PC-3 (cell line): ENCODE measurements around the gene CASK.

Source experiments
- EZH2 ChIP-seq: fragments of 300-600 bp; sonication (generic); IDR thresholded peaks from one replicate; pipeline ENCODE4 v1.6.1; 2017; ENCODE audit warnings: antibody characterized with exemption, mild to moderate bottlenecking, low read length; ENCODE audit not compliant: unreplicated experiment
- TF ChIP-seq, protein P1 (sequence below): fragments of 300-600 bp; sonication (generic); conservative IDR thresholded peaks from 2 replicates; pipeline ENCODE4 v1.5.1; 2017; ENCODE audit warnings: antibody characterized with exemption, low read depth, mild to moderate bottlenecking, low read length

DNA sequence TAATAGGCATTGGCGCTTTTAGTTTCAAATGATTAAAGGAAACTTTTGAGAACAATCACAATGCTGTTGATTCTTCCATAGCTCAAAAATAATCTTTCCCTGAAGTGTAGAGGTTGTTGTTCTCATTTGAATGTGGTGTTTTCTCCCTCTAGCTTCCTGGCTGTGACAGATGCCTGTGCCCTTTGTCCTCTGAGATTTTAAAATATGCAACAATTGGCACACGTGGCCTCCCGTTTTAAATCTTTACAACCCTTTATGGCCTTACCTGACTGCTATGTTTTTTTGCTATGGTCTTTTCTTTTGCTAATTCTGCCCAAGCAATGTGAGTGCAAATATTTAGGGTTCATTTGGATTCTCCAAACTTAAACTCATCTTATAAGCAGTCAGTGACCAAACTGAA, 22.9 kb upstream of the CASK start:
- TF ChIP-seq, protein P1, sequence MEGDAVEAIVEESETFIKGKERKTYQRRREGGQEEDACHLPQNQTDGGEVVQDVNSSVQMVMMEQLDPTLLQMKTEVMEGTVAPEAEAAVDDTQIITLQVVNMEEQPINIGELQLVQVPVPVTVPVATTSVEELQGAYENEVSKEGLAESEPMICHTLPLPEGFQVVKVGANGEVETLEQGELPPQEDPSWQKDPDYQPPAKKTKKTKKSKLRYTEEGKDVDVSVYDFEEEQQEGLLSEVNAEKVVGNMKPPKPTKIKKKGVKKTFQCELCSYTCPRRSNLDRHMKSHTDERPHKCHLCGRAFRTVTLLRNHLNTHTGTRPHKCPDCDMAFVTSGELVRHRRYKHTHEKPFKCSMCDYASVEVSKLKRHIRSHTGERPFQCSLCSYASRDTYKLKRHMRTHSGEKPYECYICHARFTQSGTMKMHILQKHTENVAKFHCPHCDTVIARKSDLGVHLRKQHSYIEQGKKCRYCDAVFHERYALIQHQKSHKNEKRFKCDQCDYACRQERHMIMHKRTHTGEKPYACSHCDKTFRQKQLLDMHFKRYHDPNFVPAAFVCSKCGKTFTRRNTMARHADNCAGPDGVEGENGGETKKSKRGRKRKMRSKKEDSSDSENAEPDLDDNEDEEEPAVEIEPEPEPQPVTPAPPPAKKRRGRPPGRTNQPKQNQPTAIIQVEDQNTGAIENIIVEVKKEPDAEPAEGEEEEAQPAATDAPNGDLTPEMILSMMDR: no peak
- no peak for TF ChIP-seq EZH2
